HEK293 (cell line): Measurements from ENCODE around the gene B3GAT1.

Source experiments
- CTCF ChIA-PET: fragments of 350-600 bp; formaldehyde crosslinking; extraction: SDS; loops from one replicate; lab custom pipeline; 2021; ENCODE audit warnings: antibody characterized with exemption; lab: Yijun Ruan, JAX
- POLR2A ChIA-PET: fragments of 300-600 bp; formaldehyde crosslinking; extraction: SDS; loops from one replicate; lab custom pipeline; 2020; ENCODE audit warnings: antibody characterized with exemption, inconsistent platforms; lab: Yijun Ruan, JAX
- H3K27ac ChIP-seq: fragments of 200-500 bp; sonication (Bioruptor generic); 2 replicates; pipeline ENCODE4 v1.5.1; 2014; ENCODE audit warnings: low read depth, low read length, control low read depth, inconsistent platforms; ENCODE audit errors: extremely low read depth
- H3K36me3 ChIP-seq, 2 experiments: fragments of 200-500 bp in 1 of 2; sonication (Bioruptor generic) in 1 of 2; 1 replicate in 1 of 2; 2 replicates in 1 of 2; pipeline ENCODE4 v1.5.1; 2014 to 2017; ENCODE audit warnings: inconsistent platforms in 2 of 2, low read length in 2 of 2; ENCODE audit not compliant: control insufficient read depth in 2 of 2, insufficient read depth in 1 of 2
- H3K4me1 ChIP-seq: fragments of 200-500 bp; sonication (Bioruptor generic); 2 replicates; pipeline ENCODE4 v1.5.1; 2014; ENCODE audit warnings: mild to moderate bottlenecking, low read length, inconsistent platforms; ENCODE audit not compliant: control insufficient read depth, insufficient read depth
- H3K4me3 ChIP-seq: 2 replicates; pipeline ENCODE4 v1.5.1; 2011; ENCODE audit warnings: low read depth, mild to moderate bottlenecking, control low read depth, low read length, moderate library complexity
- H3K9me3 ChIP-seq: fragments of 200-500 bp; sonication (Bioruptor generic); 2 replicates; pipeline ENCODE4 v1.5.1; 2014; ENCODE audit warnings: low read depth, low read length, inconsistent platforms; ENCODE audit not compliant: control insufficient read depth, insufficient read depth
- BCL11A ChIP-seq: fragments of 450-650 bp; formaldehyde crosslinking; IDR thresholded peaks from 2 replicates; pipeline ENCODE4 v1.5.1; 2016; ENCODE audit warnings: low read depth, missing biosample characterization, missing genetic modification characterization
- BCL11B ChIP-seq: fragments of 450-650 bp; formaldehyde crosslinking; IDR thresholded peaks from 2 replicates; pipeline ENCODE4 v1.5.1; 2016; ENCODE audit warnings: low read depth, missing biosample characterization, missing genetic modification characterization
- GLI2 ChIP-seq: fragments of 450-650 bp; formaldehyde crosslinking; IDR thresholded peaks from 2 replicates; pipeline ENCODE4; 2017; ENCODE audit warnings: missing biosample characterization, missing genetic modification characterization, low read depth, borderline replicate concordance
- GLI4 ChIP-seq: fragments of 450-650 bp; formaldehyde crosslinking; IDR thresholded peaks from 2 replicates; pipeline ENCODE4 v1.5.1; 2016; ENCODE audit warnings: missing biosample characterization, missing genetic modification characterization
- GLIS1 ChIP-seq: fragments of 450-650 bp; formaldehyde crosslinking; IDR thresholded peaks from 2 replicates; pipeline ENCODE4 v1.5.1; 2016; ENCODE audit warnings: missing biosample characterization, missing genetic modification characterization
- MZF1 ChIP-seq: fragments of 450-650 bp; formaldehyde crosslinking; IDR thresholded peaks from 2 replicates; pipeline ENCODE4 v1.5.1; 2017; ENCODE audit warnings: missing biosample characterization, missing genetic modification characterization, borderline replicate concordance
- RBAK ChIP-seq: fragments of 450-650 bp; formaldehyde crosslinking; IDR thresholded peaks from 2 replicates; pipeline ENCODE4 v1.5.1; 2016; ENCODE audit warnings: missing biosample characterization, missing genetic modification characterization
- SALL2 ChIP-seq: fragments of 450-650 bp; formaldehyde crosslinking; IDR thresholded peaks from 2 replicates; pipeline ENCODE4 v1.5.0; 2017; ENCODE audit warnings: missing biosample characterization, mild to moderate bottlenecking, missing genetic modification characterization, borderline replicate concordance
- SCRT1 ChIP-seq: fragments of 450-650 bp; formaldehyde crosslinking; IDR thresholded peaks from 2 replicates; pipeline ENCODE4 v1.5.1; 2016; ENCODE audit warnings: missing biosample characterization, missing genetic modification characterization, borderline replicate concordance
- SCRT2 ChIP-seq: fragments of 450-650 bp; formaldehyde crosslinking; IDR thresholded peaks from 2 replicates; pipeline ENCODE4 v1.5.1; 2016; ENCODE audit warnings: missing biosample characterization, missing genetic modification characterization
- ZBTB20 ChIP-seq: fragments of 450-650 bp; formaldehyde crosslinking; IDR thresholded peaks from 2 replicates; pipeline ENCODE4 v1.5.1; 2016; ENCODE audit warnings: missing biosample characterization, missing genetic modification characterization
- ZBTB21 ChIP-seq: fragments of 450-650 bp; formaldehyde crosslinking; IDR thresholded peaks from 2 replicates; pipeline ENCODE4 v1.5.1; 2017; ENCODE audit warnings: missing biosample characterization, missing genetic modification characterization
- ZBTB7A ChIP-seq: fragments of 450-650 bp; formaldehyde crosslinking; IDR thresholded peaks from 2 replicates; pipeline ENCODE4 v1.5.1; 2016; ENCODE audit warnings: low read depth, missing biosample characterization, missing genetic modification characterization
- ZNF121 ChIP-seq: fragments of 450-650 bp; formaldehyde crosslinking; IDR thresholded peaks from 2 replicates; pipeline ENCODE4 v1.5.1; 2016; ENCODE audit warnings: missing biosample characterization, missing genetic modification characterization
- ZNF140 ChIP-seq: fragments of 450-650 bp; formaldehyde crosslinking; IDR thresholded peaks from 2 replicates; pipeline ENCODE4 v1.5.1; 2016; ENCODE audit warnings: missing biosample characterization, missing genetic modification characterization
- ZNF223 ChIP-seq: fragments of 450-650 bp; formaldehyde crosslinking; IDR thresholded peaks from 2 replicates; pipeline ENCODE4 v1.5.1; 2016; ENCODE audit warnings: missing biosample characterization, missing genetic modification characterization
- ZNF24 ChIP-seq: fragments of 450-650 bp; formaldehyde crosslinking; IDR thresholded peaks from 2 replicates; pipeline ENCODE4 v1.5.1; 2016; ENCODE audit warnings: missing biosample characterization, missing genetic modification characterization
- ZNF311 ChIP-seq: fragments of 450-650 bp; formaldehyde crosslinking; IDR thresholded peaks from 2 replicates; pipeline ENCODE4 v1.5.1; 2017; ENCODE audit warnings: missing biosample characterization, missing genetic modification characterization, borderline replicate concordance
- ZNF324 ChIP-seq: fragments of 450-650 bp; formaldehyde crosslinking; IDR thresholded peaks from 2 replicates; pipeline ENCODE4 v1.5.1; 2016; ENCODE audit warnings: missing biosample characterization, missing genetic modification characterization
- ZNF555 ChIP-seq: fragments of 450-650 bp; formaldehyde crosslinking; conservative IDR thresholded peaks from 2 replicates; pipeline ENCODE4 v1.5.1; 2017; ENCODE audit warnings: missing biosample characterization, mild to moderate bottlenecking, missing genetic modification characterization, inconsistent platforms
- ZNF626 ChIP-seq: fragments of 450-650 bp; sonication (Bioruptor Pico); formaldehyde crosslinking; IDR thresholded peaks from 2 replicates; pipeline ENCODE4 v1.5.1; 2018; ENCODE audit warnings: missing biosample characterization, missing genetic modification characterization, inconsistent platforms
- ZNF701 ChIP-seq: fragments of 450-650 bp; formaldehyde crosslinking; IDR thresholded peaks from 2 replicates; pipeline ENCODE4 v1.5.1; 2016; ENCODE audit warnings: missing biosample characterization, missing genetic modification characterization
- TF ChIP-seq, protein P1 (sequence below): fragments of 450-650 bp; formaldehyde crosslinking; conservative IDR thresholded peaks from 2 replicates; pipeline ENCODE4 v1.5.1; 2016; ENCODE audit warnings: low read depth, missing biosample characterization, missing genetic modification characterization
- TF ChIP-seq, protein P2 (sequence below): fragments of 450-650 bp; formaldehyde crosslinking; IDR thresholded peaks from 2 replicates; pipeline ENCODE4 v1.5.1; 2016; ENCODE audit warnings: missing biosample characterization, missing genetic modification characterization

The B3GAT1 gene

DNA sequence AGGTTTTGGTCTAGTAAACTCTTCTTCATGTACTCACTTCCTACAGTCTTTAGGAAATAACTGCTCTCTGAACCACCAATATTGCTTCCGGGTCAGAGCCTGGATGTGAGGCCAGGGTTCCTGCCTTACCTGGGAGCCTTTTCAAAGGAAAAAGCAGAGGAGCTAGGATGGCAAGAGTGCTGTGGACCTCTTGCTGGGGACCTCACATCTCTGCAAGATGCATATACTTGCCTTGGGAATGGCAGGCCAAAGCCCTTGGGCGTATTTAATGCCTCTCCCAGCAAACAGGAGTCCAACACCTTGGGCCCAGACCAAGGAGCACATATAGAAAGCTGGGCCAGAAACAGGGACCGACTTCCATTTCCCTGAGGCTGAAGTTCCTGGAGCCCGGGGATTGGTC is 75.0 kb downstream of the B3GAT1 start:
- Histone ChIP-seq H3K4me1 (no peaks in the 10 kb centered on the region), H3K9me3 (no peaks in the 10 kb centered on the region), H3K27ac (no peak overlapping the region), H3K36me3 (peaks cover 0 to 3% of the 10 kb centered on the region in 2 experiments; a peak in 1 of 3 replicates), H3K4me3 (no peak overlapping the region)
- ChIA-PET CTCF (no interaction called here), POLR2A (interaction anchor here (0.5 kb wide), 1 partner anchor 113 kb away, joined by 3 read pairs; the partner anchor contains the start of gene NCAPD3)
- TF ChIP-seq ZNF555, result no peak
- TF ChIP-seq ZNF121 (tag by site-specific recombination), result no peak
- no peak for TF ChIP-seq ZNF24 (tag by site-specific recombination)
- no peak for TF ChIP-seq ZNF311 (tag by site-specific recombination)
- no peak for TF ChIP-seq ZNF324 (tag by site-specific recombination)

DNA sequence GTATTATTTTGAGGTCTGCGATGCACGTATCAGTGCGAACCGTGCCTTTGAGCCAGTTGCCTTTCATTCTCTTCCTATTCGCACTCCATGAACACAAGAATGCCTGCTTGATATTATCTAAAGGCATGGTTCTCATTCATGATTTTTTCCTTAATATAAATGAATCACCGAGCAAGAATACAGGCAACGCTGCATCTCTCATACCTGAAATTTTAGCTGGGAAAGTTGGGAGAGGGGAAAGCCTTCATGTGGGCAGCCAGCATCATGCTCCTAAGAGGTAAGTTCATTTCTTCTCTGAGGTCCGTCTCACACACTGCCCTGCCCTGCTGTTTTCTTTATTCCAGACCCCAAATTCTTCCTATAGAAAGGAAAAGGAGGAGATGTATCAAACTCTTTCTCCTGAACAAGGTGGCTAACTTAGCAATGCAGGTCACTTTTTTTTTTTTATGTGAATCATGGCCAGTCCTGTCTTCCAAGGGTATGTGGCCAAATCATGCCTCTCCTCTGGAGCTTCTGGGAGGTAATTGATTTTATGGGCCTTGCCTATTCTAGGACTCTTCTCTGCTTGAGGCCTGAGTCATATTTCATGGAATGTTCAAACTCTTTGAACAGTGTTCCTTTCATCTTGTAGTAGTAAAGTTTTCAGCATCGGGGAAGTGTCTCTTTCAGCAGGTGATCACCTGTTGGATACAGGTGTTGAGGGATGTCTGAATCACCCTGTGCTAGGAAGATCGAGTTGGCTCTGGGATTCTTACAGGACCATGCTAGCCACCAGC is 77.1 kb downstream of the B3GAT1 start:
- POLR2A ChIA-PET, result no interaction called here
- H3K4me1 ChIP-seq, result no peaks in the 10 kb centered on the region
- CTCF ChIA-PET, result no interaction called here
- TF ChIP-seq SCRT2, result 0 out of 2 replicates have a peak, but pooled peaks have one; percentile 14
- no peak for TF ChIP-seq SALL2 (tag by site-specific recombination)
- TF ChIP-seq SCRT1 (tag by site-specific recombination), result 0 out of 2 replicates have a peak, but pooled peaks have one; percentile 20
- TF ChIP-seq GLIS1 (tag by site-specific recombination), result peak; percentile 45; the same call in 1 of the 2 replicates
- no peak for TF ChIP-seq MZF1 (tag by site-specific recombination)
- TF ChIP-seq, all 188 proteins: peak for 3
- H3K4me3 ChIP-seq, result no peak overlapping the region
- no peak overlapping the region for H3K27ac ChIP-seq
- peaks cover 0 to 3% of the 10 kb centered on the region in 2 experiments; a peak in 1 of 3 replicates for H3K36me3 ChIP-seq
- H3K9me3 ChIP-seq, result no peaks in the 10 kb centered on the region

DNA sequence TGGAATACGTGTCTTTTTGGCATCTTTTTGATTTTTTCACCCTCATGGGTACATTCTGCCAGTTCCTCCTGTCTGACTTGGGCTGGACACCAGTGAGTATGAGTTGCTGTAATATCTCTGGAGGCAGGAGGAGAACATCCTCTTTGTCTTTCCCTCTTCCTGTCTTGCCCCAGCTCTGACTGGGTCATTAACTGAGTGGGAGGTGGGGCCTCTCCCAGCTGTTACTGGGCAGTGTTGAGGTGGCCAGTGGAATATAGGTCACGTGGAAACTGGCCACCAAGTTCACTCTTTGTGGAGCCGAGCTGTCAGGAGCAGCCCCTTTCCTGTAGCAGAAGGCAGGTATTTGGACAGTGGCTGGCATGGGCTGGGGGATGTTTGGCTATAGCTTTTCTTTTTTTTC is 78.1 kb downstream of the B3GAT1 start:
- Histone ChIP-seq H3K27ac (no peak overlapping the region), H3K4me3 (no peak overlapping the region), H3K9me3 (no peaks in the 10 kb centered on the region), H3K36me3 (peaks cover 0 to 3% of the 10 kb centered on the region in 2 experiments; a peak in 1 of 3 replicates), H3K4me1 (no peaks in the 10 kb centered on the region)
- POLR2A ChIA-PET, result no interaction called here
- CTCF ChIA-PET, result interaction anchor here (0.6 to 1.3 kb wide), 2 partner anchors 58 to 63 kb away, joined by 3 to 4 read pairs; partner anchors contain the start of gene GLB1L3
- no peak for TF ChIP-seq BCL11B
- TF ChIP-seq, protein P1, sequence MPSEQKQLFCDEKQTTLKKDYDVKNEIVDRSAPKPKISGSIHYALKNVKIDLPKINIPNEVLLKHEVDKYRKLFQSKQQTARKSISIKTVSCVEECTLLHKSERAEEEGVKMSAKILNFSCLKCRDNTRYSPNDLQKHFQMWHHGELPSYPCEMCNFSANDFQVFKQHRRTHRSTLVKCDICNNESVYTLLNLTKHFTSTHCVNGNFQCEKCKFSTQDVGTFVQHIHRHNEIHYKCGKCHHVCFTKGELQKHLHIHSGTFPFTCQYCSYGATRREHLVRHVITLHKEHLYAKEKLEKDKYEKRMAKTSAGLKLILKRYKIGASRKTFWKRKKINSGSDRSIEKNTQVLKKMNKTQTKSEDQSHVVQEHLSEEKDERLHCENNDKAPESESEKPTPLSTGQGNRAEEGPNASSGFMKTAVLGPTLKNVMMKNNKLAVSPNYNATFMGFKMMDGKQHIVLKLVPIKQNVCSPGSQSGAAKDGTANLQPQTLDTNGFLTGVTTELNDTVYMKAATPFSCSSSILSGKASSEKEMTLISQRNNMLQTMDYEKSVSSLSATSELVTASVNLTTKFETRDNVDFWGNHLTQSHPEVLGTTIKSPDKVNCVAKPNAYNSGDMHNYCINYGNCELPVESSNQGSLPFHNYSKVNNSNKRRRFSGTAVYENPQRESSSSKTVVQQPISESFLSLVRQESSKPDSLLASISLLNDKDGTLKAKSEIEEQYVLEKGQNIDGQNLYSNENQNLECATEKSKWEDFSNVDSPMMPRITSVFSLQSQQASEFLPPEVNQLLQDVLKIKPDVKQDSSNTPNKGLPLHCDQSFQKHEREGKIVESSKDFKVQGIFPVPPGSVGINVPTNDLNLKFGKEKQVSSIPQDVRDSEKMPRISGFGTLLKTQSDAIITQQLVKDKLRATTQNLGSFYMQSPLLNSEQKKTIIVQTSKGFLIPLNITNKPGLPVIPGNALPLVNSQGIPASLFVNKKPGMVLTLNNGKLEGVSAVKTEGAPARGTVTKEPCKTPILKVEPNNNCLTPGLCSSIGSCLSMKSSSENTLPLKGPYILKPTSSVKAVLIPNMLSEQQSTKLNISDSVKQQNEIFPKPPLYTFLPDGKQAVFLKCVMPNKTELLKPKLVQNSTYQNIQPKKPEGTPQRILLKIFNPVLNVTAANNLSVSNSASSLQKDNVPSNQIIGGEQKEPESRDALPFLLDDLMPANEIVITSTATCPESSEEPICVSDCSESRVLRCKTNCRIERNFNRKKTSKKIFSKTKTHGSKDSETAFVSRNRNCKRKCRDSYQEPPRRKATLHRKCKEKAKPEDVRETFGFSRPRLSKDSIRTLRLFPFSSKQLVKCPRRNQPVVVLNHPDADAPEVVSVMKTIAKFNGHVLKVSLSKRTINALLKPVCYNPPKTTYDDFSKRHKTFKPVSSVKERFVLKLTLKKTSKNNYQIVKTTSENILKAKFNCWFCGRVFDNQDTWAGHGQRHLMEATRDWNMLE, result no peak
- TF ChIP-seq, protein P2, sequence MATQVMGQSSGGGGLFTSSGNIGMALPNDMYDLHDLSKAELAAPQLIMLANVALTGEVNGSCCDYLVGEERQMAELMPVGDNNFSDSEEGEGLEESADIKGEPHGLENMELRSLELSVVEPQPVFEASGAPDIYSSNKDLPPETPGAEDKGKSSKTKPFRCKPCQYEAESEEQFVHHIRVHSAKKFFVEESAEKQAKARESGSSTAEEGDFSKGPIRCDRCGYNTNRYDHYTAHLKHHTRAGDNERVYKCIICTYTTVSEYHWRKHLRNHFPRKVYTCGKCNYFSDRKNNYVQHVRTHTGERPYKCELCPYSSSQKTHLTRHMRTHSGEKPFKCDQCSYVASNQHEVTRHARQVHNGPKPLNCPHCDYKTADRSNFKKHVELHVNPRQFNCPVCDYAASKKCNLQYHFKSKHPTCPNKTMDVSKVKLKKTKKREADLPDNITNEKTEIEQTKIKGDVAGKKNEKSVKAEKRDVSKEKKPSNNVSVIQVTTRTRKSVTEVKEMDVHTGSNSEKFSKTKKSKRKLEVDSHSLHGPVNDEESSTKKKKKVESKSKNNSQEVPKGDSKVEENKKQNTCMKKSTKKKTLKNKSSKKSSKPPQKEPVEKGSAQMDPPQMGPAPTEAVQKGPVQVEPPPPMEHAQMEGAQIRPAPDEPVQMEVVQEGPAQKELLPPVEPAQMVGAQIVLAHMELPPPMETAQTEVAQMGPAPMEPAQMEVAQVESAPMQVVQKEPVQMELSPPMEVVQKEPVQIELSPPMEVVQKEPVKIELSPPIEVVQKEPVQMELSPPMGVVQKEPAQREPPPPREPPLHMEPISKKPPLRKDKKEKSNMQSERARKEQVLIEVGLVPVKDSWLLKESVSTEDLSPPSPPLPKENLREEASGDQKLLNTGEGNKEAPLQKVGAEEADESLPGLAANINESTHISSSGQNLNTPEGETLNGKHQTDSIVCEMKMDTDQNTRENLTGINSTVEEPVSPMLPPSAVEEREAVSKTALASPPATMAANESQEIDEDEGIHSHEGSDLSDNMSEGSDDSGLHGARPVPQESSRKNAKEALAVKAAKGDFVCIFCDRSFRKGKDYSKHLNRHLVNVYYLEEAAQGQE (tag by site-specific recombination), result no peak
- TF ChIP-seq BCL11A, result no peak
- no peak for TF ChIP-seq GLI4 (tag by site-specific recombination)
- no peak for TF ChIP-seq ZNF140 (tag by site-specific recombination)
- no peak for TF ChIP-seq ZNF626 (tag by site-specific recombination)
- TF ChIP-seq ZBTB7A (tag by site-specific recombination), result no peak
- no peak for TF ChIP-seq ZBTB21 (tag by site-specific recombination)
- TF ChIP-seq ZBTB20 (tag by site-specific recombination), result no peak
- no peak for TF ChIP-seq ZNF701 (tag by site-specific recombination)
- no peak for TF ChIP-seq ZNF223 (tag by site-specific recombination)
- TF ChIP-seq RBAK, result no peak
- TF ChIP-seq GLI2 (tag by site-specific recombination), result no peak
